Endothelial cell of umbilical vein (primary cell): ENCODE data around the gene EXOC6. TPM values are rescaled to one million over a fixed set of nuclear protein-coding genes. Genes with fewer than 3 reads are reported as not detected.

Experiments
- BruUV-seq: library from RNA; stranded (reverse); fragments of 400-500 nt; replicated peaks from 2 replicates; lab custom pipeline; 2021; lab: Mats Ljungman, UMichigan
- CTCF ChIA-PET: fragments of 300-600, 350-600 bp; sonication (Branson Sonifier 250); formaldehyde crosslinking; loops from one replicate; lab custom pipeline; 2021; ENCODE audit warnings: antibody characterized with exemption, inconsistent platforms; lab: Charles Lee
- POLR2A ChIA-PET: fragments of 300-600, 350-600 bp; sonication (Branson Sonifier 250); formaldehyde crosslinking; loops from one replicate; lab custom pipeline; 2021; ENCODE audit warnings: antibody characterized with exemption, inconsistent platforms; lab: Charles Lee
- DNase-seq: peaks from one replicate; pipeline ENCODE4 v3.0.0-alpha.2; 2011; ENCODE audit warnings: low read depth, low spot score
- FAIRE-seq: peaks from 2 replicates; lab custom pipeline; 2011; peaks lifted over from hg19 to GRCh38; lab: Jason Lieb, UNC
- H2AFZ ChIP-seq: 2 replicates; pipeline ENCODE4 v1.6.0; 2012; ENCODE audit warnings: low read depth, low read length, control low read depth, inconsistent platforms
- H3K27ac ChIP-seq: 2 replicates; pipeline ENCODE4 v1.5.1; 2011; ENCODE audit warnings: low read depth, mild to moderate bottlenecking, control low read depth, low read length, moderate library complexity; ENCODE audit not compliant: insufficient read depth
- H3K27me3 ChIP-seq, 2 experiments: 2 replicates each; pipeline versions ENCODE4 v1.6.0 to v1.6.1; 2011; ENCODE audit warnings: low read length in 2 of 2, mixed read lengths in 1 of 2; ENCODE audit not compliant: control insufficient read depth in 2 of 2, insufficient read depth in 2 of 2
- H3K36me3 ChIP-seq, 2 experiments: 2 replicates in 1 of 2; 3 replicates in 1 of 2; pipeline ENCODE4 v1.5.1; 2011; ENCODE audit warnings: low read length in 2 of 2, mild to moderate bottlenecking in 1 of 2, moderate library complexity in 1 of 2; ENCODE audit not compliant: control insufficient read depth in 2 of 2, insufficient read depth in 2 of 2; ENCODE audit errors: extremely low read depth in 1 of 2
- H3K4me1 ChIP-seq: 3 replicates; pipeline ENCODE4 v1.5.1; 2011; ENCODE audit warnings: mild to moderate bottlenecking, low read length; ENCODE audit not compliant: control insufficient read depth, insufficient read depth; ENCODE audit errors: extremely low read depth
- H3K4me2 ChIP-seq: 2 replicates; pipeline ENCODE4 v1.6.1; 2011; ENCODE audit warnings: low read length, control low read depth, mixed read lengths; ENCODE audit not compliant: insufficient read depth
- H3K4me3 ChIP-seq, 3 experiments: fragments of 200-600 bp in 1 of 3; sonication (generic), shearing (Covaris generic) in 1 of 3; replicated peaks in 1 of 3; 2 replicates each; pipeline ENCODE4 v1.5.1; 2011 to 2016; ENCODE audit warnings: control low read depth in 3 of 3, low read length in 3 of 3, mild to moderate bottlenecking in 2 of 3, inconsistent platforms in 1 of 3, low read depth in 1 of 3, moderate library complexity in 1 of 3; ENCODE audit not compliant: insufficient read depth in 1 of 3
- H3K79me2 ChIP-seq: 2 replicates; pipeline ENCODE4 v1.6.0; 2012; ENCODE audit warnings: low read length, inconsistent platforms; ENCODE audit not compliant: control insufficient read depth, insufficient read depth
- H3K9ac ChIP-seq: replicated peaks from 2 replicates; pipeline ENCODE3; 2011; ENCODE audit warnings: low read length, control low read depth; ENCODE audit not compliant: insufficient read depth; ENCODE audit errors: extremely low read depth
- H3K9me1 ChIP-seq: replicated peaks from 3 replicates; pipeline ENCODE4 v1.6.0; 2011; ENCODE audit warnings: mild to moderate bottlenecking, low read length; ENCODE audit not compliant: control insufficient read depth, insufficient read depth; ENCODE audit errors: extremely low read depth
- H3K9me3 ChIP-seq: replicated peaks from 2 replicates; pipeline ENCODE4 v1.5.1; 2012; ENCODE audit warnings: low read length, inconsistent platforms; ENCODE audit not compliant: control insufficient read depth, insufficient read depth
- H4K20me1 ChIP-seq: replicated peaks from 2 replicates; pipeline ENCODE3; 2011; ENCODE audit warnings: mild to moderate bottlenecking, low read length; ENCODE audit not compliant: control insufficient read depth, insufficient read depth; ENCODE audit errors: extremely low read depth
- EZH2 ChIP-seq: IDR thresholded peaks from 2 replicates; pipeline ENCODE4 v1.6.1; 2012; ENCODE audit warnings: borderline replicate concordance, low read depth, mild to moderate bottlenecking, moderate library complexity, low read length, inconsistent platforms; ENCODE audit not compliant: severe bottlenecking
- FOS ChIP-seq: IDR thresholded peaks from 2 replicates; pipeline ENCODE4 v1.6.1; 2011; ENCODE audit warnings: mild to moderate bottlenecking, low read length, moderate library complexity, borderline replicate concordance; ENCODE audit not compliant: insufficient read depth
- GATA2 ChIP-seq: IDR thresholded peaks from 2 replicates; pipeline ENCODE4 v1.7.0; 2011; ENCODE audit warnings: low read depth, mild to moderate bottlenecking, moderate library complexity, mixed read lengths, low read length; ENCODE audit not compliant: insufficient read length, insufficient read depth
- JUN ChIP-seq: IDR thresholded peaks from 2 replicates; pipeline ENCODE4 v1.6.1; 2011; ENCODE audit warnings: borderline replicate concordance, low read depth; ENCODE audit not compliant: insufficient read length, insufficient read depth
- MAX ChIP-seq: IDR thresholded peaks from 2 replicates; pipeline ENCODE4 v1.6.1; 2011; ENCODE audit not compliant: insufficient read depth, insufficient read length
- MYC ChIP-seq: IDR thresholded peaks from one replicate; pipeline ENCODE4 v1.6.1; 2011; ENCODE audit warnings: mild to moderate bottlenecking, low read depth, low read length
- POLR2A ChIP-seq: IDR thresholded peaks from 2 replicates; pipeline ENCODE4 v1.6.1; 2012; ENCODE audit warnings: low read depth, mild to moderate bottlenecking, control low read depth, low read length
- POLR2AphosphoS5 ChIP-seq: IDR thresholded peaks from 2 replicates; pipeline ENCODE4 v1.6.1; 2012; ENCODE audit warnings: low read depth, mild to moderate bottlenecking, control low read depth, low read length, moderate library complexity; ENCODE audit not compliant: insufficient read depth
- dilution Hi-C: fragments of 300-500 bp; cut with MboI; formaldehyde crosslinking; loops from one replicate; pipeline ENCODE4 v1.15.0; 2019; ENCODE audit warnings: low sequenced_read_pairs; ENCODE audit not compliant: extremely low pct_ligation_motif_present
- intact Hi-C: fragments of 100-400 bp; cut with micrococcal nuclease; formaldehyde crosslinking; loops from one replicate; pipeline ENCODE4 v1.10.0; 2022
- polyA plus RNA-seq, 4 experiments: library from polyadenylated mRNA; depleted of rRNA in 3 of 4; stranded (reverse) in 3 of 4; unstranded in 1 of 4; fragments of >200 nt; gene quantifications; 2 replicates each; pipeline versions ENCODE4 v1.2.1 to v1.2.3, GENCODE V29; 2011 to 2012; ENCODE audit warnings: missing spikeins in 1 of 4
- total RNA-seq: library from RNA; stranded (reverse); gene quantifications from 2 replicates; pipeline ENCODE4 v1.2.3, GENCODE V29; 2021
- TF ChIP-seq, protein P1 (sequence below), 2 donors: IDR thresholded peaks; 1 replicate in 1 of 2; 2 replicates in 1 of 2; pipeline ENCODE4 v1.5.1; 2011; ENCODE audit warnings: low read length in 2 of 2, mild to moderate bottlenecking in 2 of 2, moderate library complexity in 2 of 2, control low read depth in 1 of 2, inconsistent platforms in 1 of 2, low read depth in 1 of 2; ENCODE audit not compliant: insufficient read depth in 1 of 2; ENCODE audit errors: extremely low read depth in 1 of 2

EXOC6 gene
- total and polyA plus RNA-seq, 2 donors (not counting 3 experiments of a cell fraction or from before 2014, with no cell fraction given) = 72.6 to 108 TPM

DNA sequence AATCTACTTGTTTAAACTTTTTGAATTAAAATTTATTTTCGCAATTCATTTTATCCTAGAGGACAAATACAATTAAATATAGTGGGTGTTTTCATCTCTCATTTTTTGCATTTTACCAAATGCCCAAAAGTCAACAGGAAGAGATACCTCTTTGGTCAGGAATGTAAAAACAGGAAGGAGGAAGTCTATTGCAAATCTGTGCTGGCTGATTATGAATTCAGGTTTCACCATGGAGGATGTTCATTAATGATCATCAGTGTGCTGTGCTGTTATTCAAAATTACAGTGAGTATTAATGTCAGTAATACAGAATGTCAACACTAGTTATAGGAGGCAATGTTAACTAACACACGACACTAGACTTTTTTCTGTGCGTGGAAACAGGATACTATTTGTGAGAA lies 24.7 kb downstream of the EXOC6 start:
- Histone ChIP-seq H3K4me1 (peaks cover 68% of the 10 kb centered on the region), H2AFZ (no peak overlapping the region), H3K9ac (peak overlapping the region; percentile 74), H4K20me1 (no peaks in the 10 kb centered on the region), H3K36me3 (peaks cover 0 to 2% of the 10 kb centered on the region in 2 experiments), H3K79me2 (peaks cover 75% of the 10 kb centered on the region), H3K4me3 (peak overlapping the region in 1 of 3 experiments; percentile 40), H3K27me3 (no peaks in the 10 kb centered on the region), H3K9me1 (no peaks in the 10 kb centered on the region), H3K4me2 (peak overlapping the region; percentile 71), H3K27ac (peak overlapping the region; percentile 72), H3K9me3 (no peaks in the 10 kb centered on the region)
- DNase-seq = peak; percentile 92
- dilution Hi-C loops (no loop called here), intact Hi-C loops (loop anchor here (1.0 to 2.0 kb wide), 6 partner anchors 19 to 182 kb away; no protein-coding TSS in a partner anchor)
- TF ChIP-seq, protein P1, sequence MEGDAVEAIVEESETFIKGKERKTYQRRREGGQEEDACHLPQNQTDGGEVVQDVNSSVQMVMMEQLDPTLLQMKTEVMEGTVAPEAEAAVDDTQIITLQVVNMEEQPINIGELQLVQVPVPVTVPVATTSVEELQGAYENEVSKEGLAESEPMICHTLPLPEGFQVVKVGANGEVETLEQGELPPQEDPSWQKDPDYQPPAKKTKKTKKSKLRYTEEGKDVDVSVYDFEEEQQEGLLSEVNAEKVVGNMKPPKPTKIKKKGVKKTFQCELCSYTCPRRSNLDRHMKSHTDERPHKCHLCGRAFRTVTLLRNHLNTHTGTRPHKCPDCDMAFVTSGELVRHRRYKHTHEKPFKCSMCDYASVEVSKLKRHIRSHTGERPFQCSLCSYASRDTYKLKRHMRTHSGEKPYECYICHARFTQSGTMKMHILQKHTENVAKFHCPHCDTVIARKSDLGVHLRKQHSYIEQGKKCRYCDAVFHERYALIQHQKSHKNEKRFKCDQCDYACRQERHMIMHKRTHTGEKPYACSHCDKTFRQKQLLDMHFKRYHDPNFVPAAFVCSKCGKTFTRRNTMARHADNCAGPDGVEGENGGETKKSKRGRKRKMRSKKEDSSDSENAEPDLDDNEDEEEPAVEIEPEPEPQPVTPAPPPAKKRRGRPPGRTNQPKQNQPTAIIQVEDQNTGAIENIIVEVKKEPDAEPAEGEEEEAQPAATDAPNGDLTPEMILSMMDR (IDR thresholded peaks at IDR 0.05; ENCODE audit: extremely low read depth in 1 of 2, insufficient read depth in 1 of 2, low read depth in 1 of 2, low read length in 2 of 2) = no peak
- TF ChIP-seq POLR2A (peak; percentile 62), JUN (peak; percentile 87), MAX (no peak), POLR2AphosphoS5 (peak; percentile 87), MYC (no peak), FOS (peak; percentile 41), GATA2 (peak; percentile 81), EZH2 (no peak)
- POLR2A ChIA-PET = no interaction called here
- CTCF ChIA-PET = interaction anchor here (1.0 to 1.4 kb wide), 5 partner anchors 10 to 33 kb away, joined by 3 to 8 read pairs (median 4); no protein-coding TSS in a partner anchor
- peak; percentile 85 for FAIRE-seq
- no TSS peak for BruUV-seq
